K562 (cell line): ENCODE results near the gene KCNK7. TPM values are rescaled to one million over a fixed set of nuclear protein-coding genes. Genes with fewer than 3 reads are reported as not detected.
A peak's percentile ranks its signal among the peaks of the same experiment; 100 is the strongest.

Experiments
- E2F3 ChIP-seq: fragments of 250-450 bp; sonication (Bioruptor Pico); IDR thresholded peaks from 2 replicates; pipeline ENCODE4 v1.4.0; 2020; ENCODE audit warnings: mild to moderate bottlenecking
- EWSR1 ChIP-seq: fragments of 450-650 bp; IDR thresholded peaks from 2 replicates; pipeline ENCODE4 v1.6.1; 2018; ENCODE audit warnings: borderline replicate concordance, mild to moderate bottlenecking, low read depth, moderate library complexity; ENCODE audit not compliant: partially characterized antibody
- FOXA3 ChIP-seq, 2 experiments: fragments of 450-650 bp in 1 of 2; sonication (generic) in 1 of 2; formaldehyde crosslinking; IDR thresholded peaks in 1 of 2; conservative IDR thresholded peaks in 1 of 2; 2 replicates each; pipeline versions ENCODE4 v1.4.0 to v1.8.0; 2020 to 2022; ENCODE audit warnings: mild to moderate bottlenecking in 2 of 2, missing genetic modification reagents in 1 of 2
- GABPA ChIP-seq: fragments of 200-800 bp; sonication (Bioruptor generic); conservative IDR thresholded peaks from 2 replicates; pipeline ENCODE4 v1.6.1; 2016; ENCODE audit warnings: low read depth, missing genetic modification characterization, missing compliant biosample characterization
- GABPB2 ChIP-seq: fragments of 250-450 bp; sonication (Bioruptor Pico); conservative IDR thresholded peaks from 2 replicates; pipeline ENCODE4 v1.5.1; 2021; ENCODE audit warnings: mild to moderate bottlenecking
- MECOM ChIP-seq: fragments of 250-450 bp; sonication (Bioruptor Pico); IDR thresholded peaks from 2 replicates; pipeline ENCODE4 v1.8.0; 2022; ENCODE audit warnings: inconsistent platforms
- OTX1 ChIP-seq: fragments of 450-650 bp; formaldehyde crosslinking; IDR thresholded peaks from 2 replicates; pipeline ENCODE4 v1.4.0; 2022; ENCODE audit warnings: mild to moderate bottlenecking
- PML ChIP-seq: IDR thresholded peaks from 2 replicates; pipeline ENCODE4 v1.6.1; 2012; ENCODE audit warnings: low read length, inconsistent platforms
- RBFOX2 ChIP-seq: fragments of 200-400 bp; formaldehyde crosslinking; IDR thresholded peaks from 2 replicates; pipeline ENCODE4 v1.6.1; 2017; ENCODE audit warnings: low read depth, mild to moderate bottlenecking, low read length, moderate library complexity
- SETDB1 ChIP-seq: IDR thresholded peaks from one replicate; pipeline ENCODE4 v1.6.1; 2012; ENCODE audit warnings: low read length, control low read depth, inconsistent platforms
- U2AF1 ChIP-seq: fragments of 200-400 bp; formaldehyde crosslinking; optimal IDR thresholded peaks from 2 replicates; pipeline ENCODE3; 2017; ENCODE audit warnings: mild to moderate bottlenecking, low read depth, low read length, moderate library complexity
- ZFPM2 ChIP-seq: fragments of 250-450 bp; sonication (Bioruptor Pico); IDR thresholded peaks from 2 replicates; pipeline ENCODE4 v1.5.1; 2022; ENCODE audit warnings: mild to moderate bottlenecking
- polyA plus RNA-seq, 8 experiments: library from polyadenylated mRNA; depleted of rRNA in 4 of 8; stranded (reverse) in 5 of 8; unstranded in 3 of 8; fragments of >200 nt; fragmentation: Nextera tagmentation in 2 of 8; fragmentation: Illumina TruSeq in 1 of 8; extraction: Ambion mirVana in 2 of 8; extraction: Trizol in 1 of 8; gene quantifications; 2 replicates each; pipeline versions ENCODE4 v1.2.1 to v1.2.3, GENCODE V29; 2011 to 2014; ENCODE audit warnings: inconsistent platforms in 1 of 8, missing spikeins in 1 of 8
- total RNA-seq, 7 experiments: library from RNA; depleted of rRNA in 6 of 7; stranded (reverse); fragments of >200 nt in 6 of 7; fragmentation: Illumina TruSeq in 2 of 7; extraction: Trizol in 2 of 7; gene quantifications; 2 replicates each; pipeline versions ENCODE4 v1.2.1 to v1.2.3, GENCODE V29; 2011 to 2021; ENCODE audit warnings: low replicate concordance in 1 of 7
- TF ChIP-seq, protein P1 (sequence below): sonication (generic); formaldehyde crosslinking; IDR thresholded peaks from 2 replicates; pipeline ENCODE4 v1.8.1; 2023; ENCODE audit warnings: mild to moderate bottlenecking, missing genetic modification reagents, moderate library complexity
- TF ChIP-seq, protein P2 (sequence below): fragments of 450-650 bp; formaldehyde crosslinking; IDR thresholded peaks from 2 replicates; pipeline ENCODE4 v1.4.0; 2020; ENCODE audit warnings: mild to moderate bottlenecking, mixed read lengths
- TF ChIP-seq, protein P3 (sequence below), 2 experiments: fragments of 450-650 bp in 1 of 2; sonication (generic) in 1 of 2; formaldehyde crosslinking; conservative IDR thresholded peaks; 2 replicates each; pipeline versions ENCODE4 v1.4.0 to v1.8.1; 2020 to 2022; ENCODE audit warnings: mild to moderate bottlenecking in 1 of 2, missing genetic modification reagents in 1 of 2
- TF ChIP-seq, protein P4 (sequence below): fragments of 450-650 bp; IDR thresholded peaks from one replicate; pipeline ENCODE4 v1.6.1; 2018; ENCODE audit warnings: mild to moderate bottlenecking, moderate library complexity; ENCODE audit not compliant: partially characterized antibody
- TF ChIP-seq, protein P5 (sequence below): fragments of 450-650 bp; IDR thresholded peaks from 2 replicates; pipeline ENCODE4 v1.6.1; 2016; ENCODE audit warnings: antibody characterized with exemption
- TF ChIP-seq, protein P6 (sequence below): fragments of 250-450 bp; sonication (Bioruptor Pico); IDR thresholded peaks from 2 replicates; pipeline ENCODE4 v1.8.0; 2022; ENCODE audit warnings: moderate library complexity, mild to moderate bottlenecking, inconsistent platforms

Gene KCNK7
- total and polyA plus RNA-seq, 9 of the 15 experiments (the other 6 are each of a cell fraction or from before 2014, with no cell fraction given), result 0.07 to 0.40 TPM; not detected in 7

DNA sequence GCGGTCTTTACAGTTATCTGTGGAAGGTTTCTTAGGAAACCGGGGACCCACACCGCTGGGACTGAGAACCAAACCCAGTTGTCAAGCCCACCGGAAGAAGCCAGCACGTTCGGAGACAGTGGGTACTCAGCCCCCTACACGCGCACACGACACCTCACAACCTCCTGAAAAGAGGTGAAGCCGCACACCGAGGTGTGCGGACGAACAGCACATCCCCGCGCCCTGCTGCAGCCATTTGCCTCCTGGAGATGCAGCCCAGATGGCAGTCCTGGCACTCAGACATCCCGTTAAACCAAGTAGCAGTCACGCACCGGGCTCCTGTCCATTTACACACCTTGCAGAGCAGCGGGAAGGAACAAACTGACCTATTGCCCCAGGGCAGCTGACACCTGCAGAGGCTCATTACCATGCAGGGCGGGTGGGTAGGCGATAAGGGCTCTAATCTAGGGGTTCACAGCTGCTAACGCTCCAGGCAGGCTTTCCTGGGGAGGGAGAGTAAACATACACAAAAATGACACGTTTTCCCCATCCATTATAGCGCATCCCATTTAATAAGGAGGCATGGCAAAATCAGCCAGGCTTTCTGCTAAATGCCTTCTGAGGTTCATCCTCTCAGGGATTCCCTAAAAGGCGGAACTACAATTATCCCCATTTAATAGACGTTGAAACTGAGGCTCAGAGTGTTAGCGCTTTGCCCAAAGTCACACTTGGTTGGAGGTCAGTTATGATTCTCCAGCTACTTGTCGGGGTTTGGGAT lies 20.6 kb downstream of the KCNK7 start (continued):
- TF ChIP-seq, protein P1, sequence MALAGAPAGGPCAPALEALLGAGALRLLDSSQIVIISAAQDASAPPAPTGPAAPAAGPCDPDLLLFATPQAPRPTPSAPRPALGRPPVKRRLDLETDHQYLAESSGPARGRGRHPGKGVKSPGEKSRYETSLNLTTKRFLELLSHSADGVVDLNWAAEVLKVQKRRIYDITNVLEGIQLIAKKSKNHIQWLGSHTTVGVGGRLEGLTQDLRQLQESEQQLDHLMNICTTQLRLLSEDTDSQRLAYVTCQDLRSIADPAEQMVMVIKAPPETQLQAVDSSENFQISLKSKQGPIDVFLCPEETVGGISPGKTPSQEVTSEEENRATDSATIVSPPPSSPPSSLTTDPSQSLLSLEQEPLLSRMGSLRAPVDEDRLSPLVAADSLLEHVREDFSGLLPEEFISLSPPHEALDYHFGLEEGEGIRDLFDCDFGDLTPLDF (CRISPR knock-in tag), result no peak
- TF ChIP-seq PML (peak; percentile 89), EWSR1 (no peak), SETDB1 (no peak), GABPB2 (CRISPR knock-in tag) (no peak), ZFPM2 (no peak), RBFOX2 (no peak), GABPA (tag) (no peak), E2F3 (CRISPR knock-in tag) (no peak), FOXA3 (CRISPR knock-in tag; conservative IDR thresholded peaks at IDR 0.05 in 1 of 2, IDR thresholded peaks at IDR 0.05 in 1 of 2) (peak; percentile 73 to 74; a peak in 3 of 4 replicates), OTX1 (CRISPR knock-in tag) (no peak), MECOM (CRISPR knock-in tag) (peak; percentile 71), U2AF1 (no peak)
- TF ChIP-seq, protein P2, sequence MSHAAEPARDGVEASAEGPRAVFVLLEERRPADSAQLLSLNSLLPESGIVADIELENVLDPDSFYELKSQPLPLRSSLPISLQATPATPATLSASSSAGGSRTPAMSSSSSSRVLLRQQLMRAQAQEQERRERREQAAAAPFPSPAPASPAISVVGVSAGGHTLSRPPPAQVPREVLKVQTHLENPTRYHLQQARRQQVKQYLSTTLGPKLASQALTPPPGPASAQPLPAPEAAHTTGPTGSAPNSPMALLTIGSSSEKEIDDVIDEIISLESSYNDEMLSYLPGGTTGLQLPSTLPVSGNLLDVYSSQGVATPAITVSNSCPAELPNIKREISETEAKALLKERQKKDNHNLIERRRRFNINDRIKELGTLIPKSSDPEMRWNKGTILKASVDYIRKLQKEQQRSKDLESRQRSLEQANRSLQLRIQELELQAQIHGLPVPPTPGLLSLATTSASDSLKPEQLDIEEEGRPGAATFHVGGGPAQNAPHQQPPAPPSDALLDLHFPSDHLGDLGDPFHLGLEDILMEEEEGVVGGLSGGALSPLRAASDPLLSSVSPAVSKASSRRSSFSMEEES (CRISPR knock-in tag), result no peak
- TF ChIP-seq, protein P3, sequence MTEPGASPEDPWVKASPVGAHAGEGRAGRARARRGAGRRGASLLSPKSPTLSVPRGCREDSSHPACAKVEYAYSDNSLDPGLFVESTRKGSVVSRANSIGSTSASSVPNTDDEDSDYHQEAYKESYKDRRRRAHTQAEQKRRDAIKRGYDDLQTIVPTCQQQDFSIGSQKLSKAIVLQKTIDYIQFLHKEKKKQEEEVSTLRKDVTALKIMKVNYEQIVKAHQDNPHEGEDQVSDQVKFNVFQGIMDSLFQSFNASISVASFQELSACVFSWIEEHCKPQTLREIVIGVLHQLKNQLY (CRISPR knock-in tag; conservative IDR thresholded peaks at IDR 0.05), result no peak
- TF ChIP-seq, protein P4, sequence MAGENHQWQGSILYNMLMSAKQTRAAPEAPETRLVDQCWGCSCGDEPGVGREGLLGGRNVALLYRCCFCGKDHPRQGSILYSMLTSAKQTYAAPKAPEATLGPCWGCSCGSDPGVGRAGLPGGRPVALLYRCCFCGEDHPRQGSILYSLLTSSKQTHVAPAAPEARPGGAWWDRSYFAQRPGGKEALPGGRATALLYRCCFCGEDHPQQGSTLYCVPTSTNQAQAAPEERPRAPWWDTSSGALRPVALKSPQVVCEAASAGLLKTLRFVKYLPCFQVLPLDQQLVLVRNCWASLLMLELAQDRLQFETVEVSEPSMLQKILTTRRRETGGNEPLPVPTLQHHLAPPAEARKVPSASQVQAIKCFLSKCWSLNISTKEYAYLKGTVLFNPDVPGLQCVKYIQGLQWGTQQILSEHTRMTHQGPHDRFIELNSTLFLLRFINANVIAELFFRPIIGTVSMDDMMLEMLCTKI, result no peak
- TF ChIP-seq, protein P5, sequence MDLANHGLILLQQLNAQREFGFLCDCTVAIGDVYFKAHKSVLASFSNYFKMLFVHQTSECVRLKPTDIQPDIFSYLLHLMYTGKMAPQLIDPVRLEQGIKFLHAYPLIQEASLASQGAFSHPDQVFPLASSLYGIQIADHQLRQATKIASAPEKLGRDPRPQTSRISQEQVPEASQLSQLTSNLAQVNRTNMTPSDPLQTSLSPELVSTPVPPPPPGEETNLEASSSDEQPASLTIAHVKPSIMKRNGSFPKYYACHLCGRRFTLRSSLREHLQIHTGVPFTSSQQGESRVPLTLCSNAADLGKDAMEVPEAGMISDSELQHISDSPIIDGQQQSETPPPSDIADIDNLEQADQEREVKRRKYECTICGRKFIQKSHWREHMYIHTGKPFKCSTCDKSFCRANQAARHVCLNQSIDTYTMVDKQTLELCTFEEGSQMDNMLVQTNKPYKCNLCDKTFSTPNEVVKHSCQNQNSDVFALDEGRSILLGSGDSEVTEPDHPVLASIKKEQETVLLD, result no peak
- TF ChIP-seq, protein P6, sequence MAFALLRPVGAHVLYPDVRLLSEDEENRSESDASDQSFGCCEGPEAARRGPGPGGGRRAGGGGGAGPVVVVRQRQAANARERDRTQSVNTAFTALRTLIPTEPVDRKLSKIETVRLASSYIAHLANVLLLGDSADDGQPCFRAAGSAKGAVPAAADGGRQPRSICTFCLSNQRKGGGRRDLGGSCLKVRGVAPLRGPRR (CRISPR knock-in tag), result no peak
